Peyer's patch (tissue), 4 donors: Measurements from ENCODE around the gene PNMA8C.

Experiments used
- POLR2A ChIP-seq, 2 donors: fragments of 450-650 bp; IDR thresholded peaks; one replicate each; pipeline ENCODE4 v1.5.1; 2017; ENCODE audit warnings: antibody characterized with exemption in 2 of 2, mild to moderate bottlenecking in 2 of 2, moderate library complexity in 2 of 2
- TF ChIP-seq, protein P1 (sequence below), 6 experiments: fragments of 450-650 bp in 4 of 6; fragments of 200-600 bp in 2 of 6; sonication (generic) in 1 of 6; IDR thresholded peaks; one replicate each; pipeline ENCODE4 v1.5.1; 2017 to 2019; ENCODE audit warnings: antibody characterized with exemption in 6 of 6, mild to moderate bottlenecking in 3 of 6, moderate library complexity in 1 of 6

DNA sequence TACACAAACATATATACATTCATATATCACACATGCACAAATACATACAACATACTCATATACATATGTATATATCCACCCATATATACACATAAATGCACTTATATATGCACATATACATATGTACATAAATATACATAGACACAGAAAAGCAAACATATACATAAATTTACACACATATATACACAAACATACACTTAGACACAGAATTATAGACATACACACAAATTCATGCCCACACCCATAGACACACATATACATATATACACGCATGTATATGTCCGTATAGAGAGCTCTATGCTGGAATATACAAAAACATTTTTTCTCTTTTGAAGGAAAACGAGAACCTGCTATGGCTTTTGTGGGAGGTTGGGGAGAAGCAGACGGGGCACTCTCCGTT lies 22.0 kb upstream of the PNMA8C start:
- TF ChIP-seq, protein P1, sequence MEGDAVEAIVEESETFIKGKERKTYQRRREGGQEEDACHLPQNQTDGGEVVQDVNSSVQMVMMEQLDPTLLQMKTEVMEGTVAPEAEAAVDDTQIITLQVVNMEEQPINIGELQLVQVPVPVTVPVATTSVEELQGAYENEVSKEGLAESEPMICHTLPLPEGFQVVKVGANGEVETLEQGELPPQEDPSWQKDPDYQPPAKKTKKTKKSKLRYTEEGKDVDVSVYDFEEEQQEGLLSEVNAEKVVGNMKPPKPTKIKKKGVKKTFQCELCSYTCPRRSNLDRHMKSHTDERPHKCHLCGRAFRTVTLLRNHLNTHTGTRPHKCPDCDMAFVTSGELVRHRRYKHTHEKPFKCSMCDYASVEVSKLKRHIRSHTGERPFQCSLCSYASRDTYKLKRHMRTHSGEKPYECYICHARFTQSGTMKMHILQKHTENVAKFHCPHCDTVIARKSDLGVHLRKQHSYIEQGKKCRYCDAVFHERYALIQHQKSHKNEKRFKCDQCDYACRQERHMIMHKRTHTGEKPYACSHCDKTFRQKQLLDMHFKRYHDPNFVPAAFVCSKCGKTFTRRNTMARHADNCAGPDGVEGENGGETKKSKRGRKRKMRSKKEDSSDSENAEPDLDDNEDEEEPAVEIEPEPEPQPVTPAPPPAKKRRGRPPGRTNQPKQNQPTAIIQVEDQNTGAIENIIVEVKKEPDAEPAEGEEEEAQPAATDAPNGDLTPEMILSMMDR (IDR thresholded peaks at IDR 0.05), result no peak
- no peak for TF ChIP-seq POLR2A (IDR thresholded peaks at IDR 0.05)
